Liver (tissue), 3 donors: ENCODE results near the gene GTF3C4.

Experiments used
- ATF3 ChIP-seq: IDR thresholded peaks from 2 replicates; pipeline ENCODE4 v1.6.1; 2016; ENCODE audit warnings: antibody characterized with exemption
- CTCF ChIP-seq: fragments of 150-350 bp; IDR thresholded peaks from 2 replicates; pipeline ENCODE4 v1.5.1; 2017; ENCODE audit warnings: improper control_type of control experiment, low read depth, low read length; ENCODE audit not compliant: missing input control
- EGR1 ChIP-seq, 2 donors: IDR thresholded peaks; 2 replicates each; pipeline ENCODE4 v1.6.1; 2016 to 2018; ENCODE audit warnings: antibody characterized with exemption in 2 of 2, low read depth in 2 of 2
- FOXA1 ChIP-seq: IDR thresholded peaks from 2 replicates; pipeline ENCODE4 v1.6.1; 2016; ENCODE audit warnings: antibody characterized with exemption
- FOXA2 ChIP-seq: IDR thresholded peaks from 2 replicates; pipeline ENCODE4 v1.6.1; 2016; ENCODE audit warnings: antibody characterized with exemption
- GABPA ChIP-seq, 2 donors: IDR thresholded peaks in 1 of 2; conservative IDR thresholded peaks in 1 of 2; 2 replicates each; pipeline ENCODE4 v1.6.1; 2016; ENCODE audit warnings: antibody characterized with exemption in 2 of 2, mild to moderate bottlenecking in 1 of 2, moderate library complexity in 1 of 2
- HNF4G ChIP-seq: IDR thresholded peaks from 2 replicates; pipeline ENCODE4 v1.6.1; 2016; ENCODE audit warnings: antibody characterized with exemption
- MAX ChIP-seq: IDR thresholded peaks from 2 replicates; pipeline ENCODE4 v1.6.1; 2016; ENCODE audit warnings: antibody characterized with exemption
- NR2F2 ChIP-seq: IDR thresholded peaks from 2 replicates; pipeline ENCODE4 v1.6.1; 2016; ENCODE audit warnings: antibody characterized with exemption
- RAD21 ChIP-seq, 2 donors: IDR thresholded peaks; 2 replicates each; pipeline ENCODE4 v1.6.1; 2016; ENCODE audit warnings: antibody characterized with exemption in 2 of 2, mild to moderate bottlenecking in 2 of 2
- REST ChIP-seq: IDR thresholded peaks from 2 replicates; pipeline ENCODE4 v1.6.1; 2016; ENCODE audit warnings: antibody characterized with exemption, mild to moderate bottlenecking
- RXRA ChIP-seq, 2 donors: IDR thresholded peaks; 2 replicates each; pipeline ENCODE4 v1.6.1; 2017 to 2018; ENCODE audit warnings: antibody characterized with exemption in 2 of 2, mild to moderate bottlenecking in 1 of 2
- SP1 ChIP-seq: IDR thresholded peaks from 2 replicates; pipeline ENCODE4 v1.6.1; 2018; ENCODE audit warnings: antibody characterized with exemption, mild to moderate bottlenecking
- YY1 ChIP-seq: IDR thresholded peaks from 2 replicates; pipeline ENCODE4 v1.6.1; 2016; ENCODE audit warnings: antibody characterized with exemption, mild to moderate bottlenecking
- donor health status: healthy.
- donor health status: healthy.

- TF ChIP-seq REST (no peak), CTCF (no peak), FOXA2 (no peak), HNF4G (no peak), EGR1 (IDR thresholded peaks at IDR 0.05; ENCODE audit: low read depth in 2 of 2) (no peak), YY1 (no peak), GABPA (IDR thresholded peaks at IDR 0.05 in 1 of 2, conservative IDR thresholded peaks at IDR 0.05 in 1 of 2) (no peak), NR2F2 (no peak), ATF3 (no peak), RXRA (IDR thresholded peaks at IDR 0.05) (no peak), SP1 (no peak), RAD21 (IDR thresholded peaks at IDR 0.05) (no peak), FOXA1 (no peak), MAX (no peak)
Observed at GRCh38 chr9:132690696-132691095, 20.4 kb downstream of the GTF3C4 start.
